CD14-positive monocyte (primary cell): Measurements from ENCODE around the gene OS9. TPM values are rescaled to one million over a fixed set of nuclear protein-coding genes. Genes with fewer than 3 reads are reported as not detected.

Source experiments
- DNase-seq, 3 donors: peaks; one replicate each; pipeline ENCODE4 v3.0.0-alpha.2; 2011 to 2022
- H2AFZ ChIP-seq: 2 replicates; pipeline ENCODE4 v1.6.0; 2012; ENCODE audit warnings: mild to moderate bottlenecking, low read depth, low read length, inconsistent platforms; ENCODE audit not compliant: insufficient read depth, poor library complexity, severe bottlenecking
- H3K27ac ChIP-seq, 2 donors: 1 replicate in 1 of 2; 2 replicates in 1 of 2; pipeline ENCODE4 v1.5.1; 2012 to 2013; ENCODE audit warnings: low read length in 2 of 2, control low read depth in 1 of 2, inconsistent platforms in 1 of 2, low read depth in 1 of 2, mild to moderate bottlenecking in 1 of 2
- H3K27me3 ChIP-seq, 2 donors: one replicate each; pipeline versions ENCODE4 v1.6.0 to v1.6.1; 2011 to 2013; ENCODE audit warnings: low read length in 2 of 2; ENCODE audit not compliant: control insufficient read depth in 2 of 2, insufficient read depth in 2 of 2
- H3K36me3 ChIP-seq, 2 donors: replicated peaks in 1 of 2; 1 replicate in 1 of 2; 2 replicates in 1 of 2; pipeline versions ENCODE4 v1.5.1 to v1.6.1; 2012 to 2013; ENCODE audit warnings: low read length in 2 of 2, control low read depth in 1 of 2, inconsistent platforms in 1 of 2, mild to moderate bottlenecking in 1 of 2; ENCODE audit not compliant: insufficient read depth in 2 of 2, control insufficient read depth in 1 of 2
- H3K4me1 ChIP-seq, 2 donors: 1 replicate in 1 of 2; 2 replicates in 1 of 2; pipeline versions ENCODE4 v1.5.1 to v1.6.1; 2012 to 2013; ENCODE audit warnings: low read length in 2 of 2, control low read depth in 1 of 2, inconsistent platforms in 1 of 2, mild to moderate bottlenecking in 1 of 2, moderate library complexity in 1 of 2; ENCODE audit not compliant: insufficient read depth in 2 of 2, control insufficient read depth in 1 of 2
- H3K4me2 ChIP-seq: replicated peaks from 2 replicates; pipeline ENCODE3; 2012; ENCODE audit warnings: low read length, moderate library complexity, mild to moderate bottlenecking; ENCODE audit not compliant: poor library complexity, severe bottlenecking; ENCODE audit errors: extremely low read depth
- H3K4me3 ChIP-seq, 3 experiments: fragments of 200-600 bp in 1 of 3; sonication (generic) in 1 of 3; replicated peaks in 1 of 3; 1 replicate in 2 of 3; 2 replicates in 1 of 3; pipeline ENCODE4 v1.5.1; 2011 to 2013; ENCODE audit warnings: low read length in 3 of 3, mild to moderate bottlenecking in 3 of 3, control low read depth in 2 of 3, low read depth in 2 of 3, inconsistent platforms in 1 of 3, moderate library complexity in 1 of 3
- H3K79me2 ChIP-seq: 2 replicates; pipeline ENCODE4 v1.6.0; 2012; ENCODE audit warnings: mild to moderate bottlenecking, control low read depth, inconsistent platforms, low read length, moderate library complexity; ENCODE audit not compliant: insufficient read depth
- H3K9ac ChIP-seq: 2 replicates; pipeline ENCODE4 v1.6.0; 2017; ENCODE audit warnings: low read length, mild to moderate bottlenecking; ENCODE audit not compliant: insufficient read depth, poor library complexity, severe bottlenecking
- H3K9me3 ChIP-seq, 2 donors: replicated peaks in 1 of 2; 1 replicate in 1 of 2; 2 replicates in 1 of 2; pipeline versions ENCODE4 v1.5.1 to v1.6.1; 2012 to 2013; ENCODE audit warnings: low read length in 2 of 2, control low read depth in 1 of 2; ENCODE audit not compliant: control insufficient read depth in 1 of 2, insufficient read depth in 1 of 2
- H4K20me1 ChIP-seq: 2 replicates; pipeline ENCODE4 v1.6.0; 2012; ENCODE audit warnings: mild to moderate bottlenecking, low read length, control low read depth, moderate library complexity; ENCODE audit not compliant: insufficient read depth
- H3K27ac Mint-ChIP-seq, 7 donors: one replicate each; pipeline ENCODE4 v1.8.0; 2020; ENCODE audit warnings: mild to moderate bottlenecking in 7 of 7, mixed read lengths in 7 of 7, moderate library complexity in 6 of 7, inconsistent platforms in 2 of 7
- H3K27me3 Mint-ChIP-seq, 3 donors: one replicate each; pipeline ENCODE4 v1.8.0; 2021 to 2022; ENCODE audit warnings: low read depth in 3 of 3, mild to moderate bottlenecking in 3 of 3, mixed read lengths in 3 of 3, moderate library complexity in 3 of 3, inconsistent platforms in 1 of 3
- H3K36me3 Mint-ChIP-seq, 2 donors: one replicate each; pipeline ENCODE4 v1.8.0; 2020; ENCODE audit warnings: mixed read lengths in 2 of 2, inconsistent platforms in 1 of 2, mild to moderate bottlenecking in 1 of 2
- H3K4me1 Mint-ChIP-seq: one replicate; pipeline ENCODE4 v1.8.0; 2020; ENCODE audit warnings: mild to moderate bottlenecking, mixed read lengths
- H3K4me3 Mint-ChIP-seq, 2 donors: one replicate each; pipeline ENCODE4 v1.8.0; 2020; ENCODE audit warnings: mild to moderate bottlenecking in 2 of 2, mixed read lengths in 2 of 2, moderate library complexity in 1 of 2
- H3K9me3 Mint-ChIP-seq, 7 donors: one replicate each; pipeline ENCODE4 v1.8.0; 2020 to 2022; ENCODE audit warnings: mixed read lengths in 7 of 7, mild to moderate bottlenecking in 6 of 7, moderate library complexity in 6 of 7, inconsistent platforms in 2 of 7
- CTCF ChIP-seq: fragments of 200-600 bp; IDR thresholded peaks from one replicate; pipeline ENCODE4 v1.8.0; 2022; ENCODE audit warnings: antibody characterized with exemption, mild to moderate bottlenecking
- WGBS: methylation state at CpG from one replicate; pipeline ENCODE4 v1.1.5; 2013; ENCODE audit warnings: missing lambda C conversion rate; ENCODE audit not compliant: insufficient coverage; 5-methylcytosine and 5-hydroxymethylcytosine counted together
- intact Hi-C, 2 donors: fragments of 100-400 bp; cut with micrococcal nuclease; formaldehyde crosslinking; loops; one replicate each; pipeline versions ENCODE4 v1.15.0 to v1.15.1; 2023
- polyA plus RNA-seq, 3 donors: library from polyadenylated mRNA; depleted of rRNA in 1 of 3; unstranded in 2 of 3; stranded (reverse) in 1 of 3; fragments of 300-500 nt in 2 of 3; fragments of >200 nt in 1 of 3; fragmentation: Illumina TruSeq in 2 of 3; gene quantifications; 1 replicate in 2 of 3; 2 replicates in 1 of 3; pipeline ENCODE4 v1.2.3, GENCODE V29; 2012 to 2021

Gene OS9
- polyA plus RNA-seq, 3 donors: 90.9 to 484 (median 128) TPM

- H3K9ac ChIP-seq: no peak overlapping the region
- Mint-ChIP-seq H3K27me3 (peaks cover 2 to 20% (median 8%) of the 10 kb centered on the region in 3 donors), H3K4me3 (no peak overlapping the region), H3K4me1 (peaks cover 2% of the 10 kb centered on the region), H3K27ac (no peak overlapping the region), H3K9me3 (peaks cover 0 to 5% (median 4%) of the 10 kb centered on the region in 7 donors), H3K36me3 (peaks cover 27 to 30% of the 10 kb centered on the region in 2 donors)
- H3K9me3 ChIP-seq: no peaks in the 10 kb centered on the region
- peaks cover 13 to 18% of the 10 kb centered on the region in 2 donors for H3K4me1 ChIP-seq
- peak overlapping the region; percentile 57 for H2AFZ ChIP-seq
- H3K27me3 ChIP-seq: no peaks in the 10 kb centered on the region
- peak overlapping the region; percentile 48 for H3K4me2 ChIP-seq
- 68% methylated on average over 3 of the region's 10 CpGs for WGBS
- H3K27ac ChIP-seq: no peak overlapping the region
- H4K20me1 ChIP-seq: peaks cover 24% of the 10 kb centered on the region
- no peak for TF ChIP-seq CTCF
- peak overlapping the region in 1 of 3 experiments; percentile 39 for H3K4me3 ChIP-seq
- peaks cover 26 to 34% of the 10 kb centered on the region in 2 donors for H3K36me3 ChIP-seq
- H3K79me2 ChIP-seq: peaks cover 24% of the 10 kb centered on the region
- intact Hi-C loops: loop anchor here (5.0 to 10.0 kb wide), 3 partner anchors 49 to 154 kb away; partner anchors contain the start of gene CTDSP2 (in 1 of the 2)
- no peak for DNase-seq
These were observed 644 bp upstream of the OS9 start for GRCh38 chr12:57693317-57693658.

DNA sequence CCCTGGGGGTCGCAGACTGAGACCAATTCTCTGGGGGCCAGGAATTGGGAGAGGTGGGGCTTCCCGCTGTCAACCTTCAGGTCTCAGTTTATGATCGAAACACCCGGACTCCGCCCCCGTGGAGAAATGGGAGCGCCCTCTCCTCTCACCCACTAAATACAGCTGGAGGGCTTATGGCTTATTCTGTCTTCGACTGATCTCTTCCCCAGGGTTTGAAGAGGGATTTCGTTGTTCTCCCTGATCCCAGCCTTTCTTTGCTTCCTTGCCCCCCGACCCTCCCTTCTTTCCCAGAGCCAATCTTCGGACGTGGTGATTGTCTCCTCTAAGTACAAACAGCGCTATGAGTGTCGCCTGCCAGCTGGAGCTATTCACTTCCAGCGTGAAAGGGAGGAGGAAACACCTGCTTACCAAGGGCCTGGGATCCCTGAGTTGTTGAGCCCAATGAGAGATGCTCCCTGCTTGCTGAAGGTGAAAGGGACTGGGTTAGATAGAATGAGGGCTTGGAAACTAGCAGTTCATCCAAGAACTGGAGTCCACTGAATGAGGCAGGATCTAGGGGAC lies 607 bp downstream of the OS9 start:
- H3K4me2 ChIP-seq: peak overlapping the region; percentile 86
- intact Hi-C loops: loop anchor here (5.0 to 10.0 kb wide), 3 partner anchors 48 to 153 kb away; partner anchors contain the start of gene CTDSP2 (in 1 of the 2)
- Mint-ChIP-seq H3K27me3 (peaks cover 2 to 14% (median 6%) of the 10 kb centered on the region in 3 donors), H3K4me1 (peaks cover 2% of the 10 kb centered on the region), H3K9me3 (peaks cover 0 to 5% (median 3%) of the 10 kb centered on the region in 7 donors), H3K27ac (no peak overlapping the region), H3K36me3 (peaks cover 39 to 43% of the 10 kb centered on the region in 2 donors), H3K4me3 (no peak overlapping the region)
- H3K4me3 ChIP-seq: peak overlapping the region; percentile 63 to 86 (median 78)
- H3K27me3 ChIP-seq: no peaks in the 10 kb centered on the region
- TF ChIP-seq CTCF: no peak
- peaks cover 24% of the 10 kb centered on the region for H3K79me2 ChIP-seq
- peaks cover 34 to 46% of the 10 kb centered on the region in 2 donors for H3K36me3 ChIP-seq
- peak overlapping the region; percentile 66 to 92 for H3K27ac ChIP-seq
- peaks cover 13 to 18% of the 10 kb centered on the region in 2 donors for H3K4me1 ChIP-seq
- H3K9ac ChIP-seq: peak overlapping the region; percentile 79
- H4K20me1 ChIP-seq: peaks cover 36% of the 10 kb centered on the region
- no peak for DNase-seq
- WGBS: 0% methylated on average over 8 of the region's 15 CpGs
- peak overlapping the region; percentile 85 for H2AFZ ChIP-seq
- no peaks in the 10 kb centered on the region for H3K9me3 ChIP-seq
